Fibroblast of lung (primary cell): ENCODE data around the gene DOK1. TPM values are rescaled to one million over a fixed set of nuclear protein-coding genes. Genes with fewer than 3 reads are reported as not detected.

Source experiments
- DNase-seq, 2 donors: peaks; one replicate each; pipeline versions ENCODE4 v3.0.0 to v3.0.0-alpha.2; 2010; ENCODE audit warnings: low read depth in 2 of 2
- H2AFZ ChIP-seq: 2 replicates; pipeline ENCODE4 v1.5.1; 2012; ENCODE audit warnings: low read length, control low read depth, inconsistent platforms
- H3K27ac ChIP-seq: 2 replicates; pipeline ENCODE4 v1.5.1; 2011; ENCODE audit warnings: low read length, control low read depth; ENCODE audit not compliant: insufficient read depth
- H3K27me3 ChIP-seq: 2 replicates; pipeline ENCODE4 v1.5.1; 2011; ENCODE audit warnings: mild to moderate bottlenecking, low read length; ENCODE audit not compliant: control insufficient read depth, insufficient read depth
- H3K36me3 ChIP-seq: 2 replicates; pipeline ENCODE4 v1.5.1; 2011; ENCODE audit warnings: low read length; ENCODE audit not compliant: control insufficient read depth, insufficient read depth
- H3K4me1 ChIP-seq: 2 replicates; pipeline ENCODE4 v1.5.1; 2011; ENCODE audit warnings: low read length; ENCODE audit not compliant: control insufficient read depth, insufficient read depth; ENCODE audit errors: extremely low read depth
- H3K4me2 ChIP-seq: 2 replicates; pipeline ENCODE4 v1.5.1; 2011; ENCODE audit warnings: low read length, control low read depth; ENCODE audit not compliant: insufficient read depth; ENCODE audit errors: extremely low read depth
- H3K4me3 ChIP-seq, 4 experiments: fragments of 200-600 bp in 1 of 4; sonication (generic) in 1 of 4; replicated peaks in 1 of 4; 2 replicates each; pipeline ENCODE4 v1.5.1; 2011 to 2016; ENCODE audit warnings: low read length in 4 of 4, low read depth in 3 of 4, mild to moderate bottlenecking in 3 of 4, control low read depth in 2 of 4, inconsistent platforms in 1 of 4, mixed read lengths in 1 of 4; ENCODE audit not compliant: insufficient read depth in 1 of 4; ENCODE audit errors: control extremely low read depth in 1 of 4
- H3K79me2 ChIP-seq: 2 replicates; pipeline ENCODE4 v1.5.1; 2012; ENCODE audit warnings: mild to moderate bottlenecking, low read length, inconsistent platforms; ENCODE audit not compliant: control insufficient read depth, insufficient read depth
- H3K9ac ChIP-seq: 2 replicates; pipeline ENCODE4 v1.5.1; 2011; ENCODE audit warnings: mild to moderate bottlenecking, low read length, control low read depth; ENCODE audit not compliant: insufficient read depth
- H3K9me3 ChIP-seq: 2 replicates; pipeline ENCODE4 v1.5.1; 2012; ENCODE audit warnings: low read depth, low read length; ENCODE audit not compliant: control insufficient read depth, insufficient read depth
- H4K20me1 ChIP-seq: 2 replicates; pipeline ENCODE4 v1.5.1; 2011; ENCODE audit warnings: low read length; ENCODE audit not compliant: control insufficient read depth, insufficient read depth; ENCODE audit errors: extremely low read depth
- CTCF ChIP-seq, 2 donors: IDR thresholded peaks in 1 of 2; conservative IDR thresholded peaks in 1 of 2; 1 replicate in 1 of 2; 2 replicates in 1 of 2; pipeline ENCODE4 v1.5.1; 2011 to 2012; ENCODE audit warnings: low read length in 2 of 2, control low read depth in 1 of 2, inconsistent platforms in 1 of 2, low read depth in 1 of 2, mild to moderate bottlenecking in 1 of 2
- EZH2 ChIP-seq: IDR thresholded peaks from 2 replicates; pipeline ENCODE4 v1.5.1; 2012; ENCODE audit warnings: low read length, control low read depth, mild to moderate bottlenecking; ENCODE audit errors: missing control alignments
- polyA plus RNA-seq, 2 donors: library from polyadenylated mRNA; depleted of rRNA in 1 of 2; stranded (reverse) in 1 of 2; unstranded in 1 of 2; fragments of >200 nt; gene quantifications; 2 replicates each; pipeline ENCODE4 v1.2.1, GENCODE V29; 2011 to 2012; ENCODE audit warnings: missing spikeins in 1 of 2
- total RNA-seq: library from RNA; depleted of rRNA; stranded (reverse); fragments of >200 nt; gene quantifications from 2 replicates; pipeline ENCODE4 v1.2.1, GENCODE V29; 2014

Gene DOK1
- total and polyA plus RNA-seq, 2 donors (not counting 1 experiment from before 2014, with no cell fraction given), result 11.4 to 31.7 TPM

DNA sequence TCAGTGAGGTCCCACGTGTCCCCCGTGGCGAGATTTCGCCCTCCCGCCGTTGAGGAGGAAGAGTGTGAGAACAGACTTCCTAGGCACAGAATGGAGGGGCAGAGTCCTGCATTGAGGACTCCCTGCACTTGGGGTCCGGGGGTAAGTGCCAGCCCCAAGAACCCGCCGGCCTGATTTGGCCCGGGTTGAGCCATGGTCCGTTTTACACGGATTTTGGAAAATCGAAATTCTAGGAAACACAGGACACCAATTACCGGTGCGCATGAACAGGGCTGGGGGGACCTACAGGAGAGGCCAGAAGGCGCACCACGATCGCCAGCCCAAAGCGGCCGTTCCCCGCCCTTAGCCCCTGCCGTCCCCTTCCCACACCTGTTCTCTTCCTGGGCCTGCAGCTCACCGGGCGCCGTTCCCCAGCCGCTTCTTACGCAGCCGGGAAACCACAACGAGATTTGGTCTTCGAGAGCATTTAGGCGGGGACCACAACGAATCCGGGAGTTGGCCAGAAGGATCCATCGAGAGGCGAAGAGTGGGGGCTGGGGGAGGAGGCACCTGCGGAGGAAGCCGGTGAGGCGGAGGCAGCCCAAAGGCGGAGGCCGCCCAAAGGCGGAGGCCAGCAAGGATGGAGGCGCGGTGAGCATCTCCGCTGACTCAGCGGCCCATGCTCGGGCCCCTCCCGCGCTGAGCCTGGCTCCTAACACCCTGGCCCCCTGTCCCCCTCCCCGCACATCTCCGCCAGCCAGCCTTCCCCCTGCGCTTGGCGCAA, 40.7 kb upstream of the DOK1 start:
- Histone ChIP-seq H4K20me1 (no peaks in the 10 kb centered on the region), H2AFZ (no peak overlapping the region), H3K27me3 (peaks cover 76% of the 10 kb centered on the region), H3K36me3 (no peaks in the 10 kb centered on the region), H3K9me3 (no peaks in the 10 kb centered on the region), H3K79me2 (no peaks in the 10 kb centered on the region), H3K27ac (no peak overlapping the region), H3K9ac (no peak overlapping the region), H3K4me3 (no peak overlapping the region), H3K4me1 (no peaks in the 10 kb centered on the region), H3K4me2 (no peak overlapping the region)
- DNase-seq, result no peak
- TF ChIP-seq CTCF (conservative IDR thresholded peaks at IDR 0.05 in 1 of 2, IDR thresholded peaks at IDR 0.05 in 1 of 2; ENCODE audit: low read depth in 1 of 2, low read length in 2 of 2) (no peak), EZH2 (peak; percentile 99)

DNA sequence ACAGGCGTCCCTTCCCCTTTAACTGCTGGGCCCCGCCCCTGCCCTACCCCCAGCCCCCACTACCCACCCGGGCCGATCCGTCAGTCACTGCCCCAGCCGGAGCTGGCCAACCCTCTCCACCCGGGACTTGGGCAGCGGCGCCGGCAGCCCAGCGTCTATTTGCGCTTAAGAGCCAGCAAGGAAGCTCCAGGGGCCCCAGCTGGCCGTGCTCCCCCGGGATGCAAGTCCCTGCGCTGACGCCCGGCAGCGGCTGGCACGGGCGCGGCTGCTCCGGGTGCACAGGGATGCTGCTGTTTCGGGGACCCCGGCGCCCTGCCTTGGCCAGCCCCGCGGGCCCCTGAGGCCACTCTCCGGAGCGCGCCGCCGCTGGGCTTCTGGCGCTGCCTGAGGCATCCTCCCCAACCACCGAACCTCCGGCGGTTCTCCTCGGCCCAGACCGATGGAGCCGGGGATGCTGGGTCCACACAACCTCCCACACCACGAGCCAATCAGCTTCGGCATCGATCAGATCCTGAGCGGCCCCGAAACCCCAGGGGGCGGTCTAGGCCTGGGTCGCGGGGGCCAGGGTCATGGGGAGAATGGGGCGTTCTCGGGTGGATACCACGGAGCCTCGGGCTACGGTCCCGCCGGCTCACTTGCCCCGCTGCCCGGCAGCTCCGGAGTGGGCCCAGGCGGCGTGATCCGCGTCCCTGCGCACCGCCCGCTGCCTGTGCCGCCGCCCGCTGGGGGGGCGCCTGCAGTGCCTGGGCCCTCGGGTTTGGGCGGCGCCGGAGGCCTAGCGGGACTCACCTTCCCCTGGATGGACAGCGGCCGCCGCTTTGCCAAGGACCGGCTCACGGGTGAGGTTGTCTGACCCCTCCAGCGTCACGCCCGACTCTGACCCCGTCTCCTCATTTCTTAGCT, 39.9 kb upstream of the DOK1 start, which contains the start of gene TLX2:
TLX2 (plus strand) TSS at position 83 of the 903 bp plus-strand sequence; CDS start at position 440, 357 bp downstream.
- Histone ChIP-seq H3K27ac (no peak within 1 kb of the TSS), H3K9ac (no peak within 1 kb of the TSS), H3K79me2 (no peaks in the 10 kb centered on the region), H3K27me3 (peaks cover 85% of the 10 kb centered on the region), H3K4me3 (peak within 1 kb of the TSS in 1 of 4 experiments; percentile 7), H2AFZ (no peak within 1 kb of the TSS), H3K9me3 (no peaks in the 10 kb centered on the region), H4K20me1 (no peaks in the 10 kb centered on the region), H3K4me1 (no peaks in the 10 kb centered on the region), H3K36me3 (no peaks in the 10 kb centered on the region), H3K4me2 (peak within 1 kb of the TSS; percentile 19)
- no peak for DNase-seq
- no peak for TF ChIP-seq CTCF (conservative IDR thresholded peaks at IDR 0.05 in 1 of 2, IDR thresholded peaks at IDR 0.05 in 1 of 2; ENCODE audit: low read depth in 1 of 2, low read length in 2 of 2)

- no peak overlapping the region for H2AFZ ChIP-seq
- no peak for DNase-seq
- H3K79me2 ChIP-seq, result no peaks in the 10 kb centered on the region
- H3K9ac ChIP-seq, result no peak overlapping the region
- H3K27ac ChIP-seq, result no peak overlapping the region
- no peaks in the 10 kb centered on the region for H3K9me3 ChIP-seq
- H3K27me3 ChIP-seq, result peaks cover 92% of the 10 kb centered on the region
- TF ChIP-seq EZH2 (peak; percentile 97), CTCF (conservative IDR thresholded peaks at IDR 0.05 in 1 of 2, IDR thresholded peaks at IDR 0.05 in 1 of 2; ENCODE audit: low read depth in 1 of 2, low read length in 2 of 2) (no peak)
- no peak overlapping the region for H3K4me2 ChIP-seq
- H3K4me1 ChIP-seq, result no peaks in the 10 kb centered on the region
- no peaks in the 10 kb centered on the region for H3K36me3 ChIP-seq
- H3K4me3 ChIP-seq, result no peak overlapping the region
- H4K20me1 ChIP-seq, result no peaks in the 10 kb centered on the region
These were observed 39.1 kb upstream of the DOK1 start for GRCh38 chr2:74515271-74515980.
